ENCODE measurements around the gene SREK1.

The SREK1 gene

DNA sequence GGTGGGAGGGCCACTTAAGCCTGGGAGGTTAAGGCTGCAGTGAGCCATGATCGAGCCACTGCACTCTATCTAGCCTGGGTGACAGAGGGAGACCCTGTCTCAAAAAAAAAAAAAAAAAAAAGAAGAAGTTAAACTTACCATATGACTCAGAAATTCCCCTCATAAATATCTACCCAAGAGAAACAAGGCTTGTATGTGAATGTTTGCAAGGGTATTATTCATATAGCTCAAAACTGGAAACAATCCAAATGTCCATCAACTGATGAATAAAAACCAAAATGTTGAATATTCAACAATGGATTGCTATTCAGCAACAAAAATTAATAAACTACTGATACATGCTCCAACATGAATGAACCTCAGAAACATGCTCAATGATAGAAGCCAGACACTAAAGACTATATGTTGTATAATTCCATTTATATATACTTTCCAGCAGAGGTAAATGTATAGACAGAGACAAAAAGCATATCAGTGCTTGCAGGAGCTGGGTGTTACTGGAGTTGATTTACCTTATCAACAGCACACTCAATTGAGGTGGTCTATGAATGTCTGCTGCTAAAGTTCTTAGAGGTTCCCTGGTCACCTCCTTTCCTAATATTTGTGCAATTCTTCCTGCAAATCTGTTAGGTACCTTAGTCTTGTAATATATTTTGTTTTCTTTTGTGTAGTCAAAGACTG is 5.3 kb upstream of the SREK1 start:
- no peak overlapping the region for H3K9ac ChIP-seq
- H3K4me1 ChIP-seq, result peaks cover 8% of the 10 kb centered on the region
- no peaks in the 10 kb centered on the region for H3K79me2 ChIP-seq
- no peaks in the 10 kb centered on the region for H3K9me3 ChIP-seq (ENCODE audit: control insufficient read depth, low read length)
- H3K36me3 ChIP-seq (ENCODE audit: control insufficient read depth, insufficient read depth, low read length), result no peaks in the 10 kb centered on the region
- H3K4me2 ChIP-seq (ENCODE audit: low read length), result no peak overlapping the region
- H3K4me3 ChIP-seq (ENCODE audit: low read depth, low read length), result no peak overlapping the region
- no peak overlapping the region for H2AFZ ChIP-seq
- H3K27me3 ChIP-seq (ENCODE audit: control insufficient read depth, insufficient read depth, low read length), result no peaks in the 10 kb centered on the region
- H3K27ac ChIP-seq, result no peak overlapping the region
- TF ChIP-seq, protein P1, sequence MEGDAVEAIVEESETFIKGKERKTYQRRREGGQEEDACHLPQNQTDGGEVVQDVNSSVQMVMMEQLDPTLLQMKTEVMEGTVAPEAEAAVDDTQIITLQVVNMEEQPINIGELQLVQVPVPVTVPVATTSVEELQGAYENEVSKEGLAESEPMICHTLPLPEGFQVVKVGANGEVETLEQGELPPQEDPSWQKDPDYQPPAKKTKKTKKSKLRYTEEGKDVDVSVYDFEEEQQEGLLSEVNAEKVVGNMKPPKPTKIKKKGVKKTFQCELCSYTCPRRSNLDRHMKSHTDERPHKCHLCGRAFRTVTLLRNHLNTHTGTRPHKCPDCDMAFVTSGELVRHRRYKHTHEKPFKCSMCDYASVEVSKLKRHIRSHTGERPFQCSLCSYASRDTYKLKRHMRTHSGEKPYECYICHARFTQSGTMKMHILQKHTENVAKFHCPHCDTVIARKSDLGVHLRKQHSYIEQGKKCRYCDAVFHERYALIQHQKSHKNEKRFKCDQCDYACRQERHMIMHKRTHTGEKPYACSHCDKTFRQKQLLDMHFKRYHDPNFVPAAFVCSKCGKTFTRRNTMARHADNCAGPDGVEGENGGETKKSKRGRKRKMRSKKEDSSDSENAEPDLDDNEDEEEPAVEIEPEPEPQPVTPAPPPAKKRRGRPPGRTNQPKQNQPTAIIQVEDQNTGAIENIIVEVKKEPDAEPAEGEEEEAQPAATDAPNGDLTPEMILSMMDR (IDR thresholded peaks at IDR 0.05), result no peak

DNA sequence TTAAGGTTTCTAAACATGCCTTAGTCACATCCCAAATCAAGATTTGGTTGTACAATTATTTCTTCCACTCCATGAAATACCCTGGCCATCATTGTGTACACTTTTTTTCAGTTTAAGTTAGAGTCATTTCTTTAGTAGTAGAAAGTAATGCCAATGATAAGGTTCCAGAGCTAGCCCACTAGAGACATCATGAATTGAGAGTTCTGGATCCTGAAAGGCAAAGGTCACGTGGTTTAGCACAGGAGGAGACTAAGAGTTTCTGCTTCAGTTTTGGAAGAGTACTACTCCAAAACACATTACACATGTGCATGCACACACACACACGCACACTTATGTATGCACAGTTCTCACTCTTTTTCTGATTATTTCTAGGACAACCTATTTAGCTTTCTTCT is 4.8 kb upstream of the SREK1 start:
- Histone ChIP-seq H2AFZ (no peak overlapping the region), H3K9me3 (ENCODE audit: control insufficient read depth, low read length) (no peaks in the 10 kb centered on the region), H3K36me3 (ENCODE audit: control insufficient read depth, insufficient read depth, low read length) (no peaks in the 10 kb centered on the region), H3K27me3 (ENCODE audit: control insufficient read depth, insufficient read depth, low read length) (no peaks in the 10 kb centered on the region), H3K4me3 (ENCODE audit: low read depth, low read length) (no peak overlapping the region), H3K4me2 (ENCODE audit: low read length) (no peak overlapping the region), H3K9ac (no peak overlapping the region), H3K4me1 (peaks cover 8% of the 10 kb centered on the region), H3K27ac (no peak overlapping the region), H3K79me2 (no peaks in the 10 kb centered on the region)
- TF ChIP-seq, protein P1 (IDR thresholded peaks at IDR 0.05), result no peak

DNA sequence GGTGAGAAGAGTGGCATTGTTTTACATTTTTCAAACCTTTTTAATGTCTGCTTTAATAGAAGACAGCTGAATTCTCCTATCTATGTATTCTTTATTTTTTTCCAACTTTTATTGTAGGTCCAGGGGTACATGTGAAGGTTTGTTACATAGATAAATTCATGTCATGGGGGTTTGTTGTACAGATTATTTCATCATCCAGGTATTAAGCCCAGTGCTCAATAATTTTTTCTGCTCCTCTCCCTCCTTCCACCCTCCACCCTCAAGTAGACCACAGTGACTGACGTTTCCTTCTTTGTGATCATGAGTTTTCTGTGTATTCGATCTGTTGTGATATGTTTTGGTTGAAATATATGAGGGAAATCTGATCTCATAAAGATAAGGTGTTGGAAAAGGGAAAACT is 1.7 kb upstream of the SREK1 start:
- no peaks in the 10 kb centered on the region for H3K36me3 ChIP-seq (ENCODE audit: control insufficient read depth, insufficient read depth, low read length)
- no peaks in the 10 kb centered on the region for H3K27me3 ChIP-seq (ENCODE audit: control insufficient read depth, insufficient read depth, low read length)
- no peak overlapping the region for H3K9ac ChIP-seq
- H2AFZ ChIP-seq, result peak overlapping the region; percentile 57
- H3K79me2 ChIP-seq, result peaks cover 5% of the 10 kb centered on the region
- H3K4me3 ChIP-seq (ENCODE audit: low read depth, low read length), result no peak overlapping the region
- TF ChIP-seq, protein P1 (IDR thresholded peaks at IDR 0.05), result no peak
- H3K4me2 ChIP-seq (ENCODE audit: low read length), result no peak overlapping the region
- peaks cover 8% of the 10 kb centered on the region for H3K4me1 ChIP-seq
- no peaks in the 10 kb centered on the region for H3K9me3 ChIP-seq (ENCODE audit: control insufficient read depth, low read length)
- no peak overlapping the region for H3K27ac ChIP-seq

DNA sequence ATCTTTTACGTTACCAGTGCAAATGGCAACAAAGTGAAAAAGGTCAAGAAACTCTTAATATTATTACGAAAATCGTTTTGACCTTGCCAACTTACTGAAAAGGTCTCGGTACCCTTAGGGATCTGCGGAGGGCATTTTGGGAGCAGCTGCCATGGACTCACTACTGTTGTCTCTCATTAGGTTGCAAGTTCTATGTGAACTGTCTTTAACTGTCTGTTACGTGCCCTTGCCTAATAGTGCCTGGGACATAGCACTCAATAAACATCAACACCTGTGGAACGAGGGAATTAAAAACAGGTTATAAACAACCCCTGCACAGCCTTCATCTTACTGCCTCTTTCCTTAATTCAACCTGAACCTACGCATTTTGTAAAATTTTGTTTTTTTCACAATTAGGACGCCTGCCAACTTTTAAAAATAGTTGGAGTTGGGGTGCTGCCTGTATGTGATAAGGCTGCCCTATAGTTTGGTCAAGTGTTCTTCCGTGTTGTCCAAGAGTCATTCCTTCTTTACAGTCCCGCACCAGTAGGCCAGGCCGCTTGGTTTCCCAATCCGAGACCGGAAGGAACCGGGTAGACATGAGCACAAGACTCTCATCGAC is 527 bp upstream of the SREK1 start:
- Histone ChIP-seq H3K4me3 (ENCODE audit: low read depth, low read length) (peak overlapping the region; percentile 77), H3K79me2 (peaks cover 9% of the 10 kb centered on the region), H3K4me2 (ENCODE audit: low read length) (peak overlapping the region; percentile 87), H3K36me3 (ENCODE audit: control insufficient read depth, insufficient read depth, low read length) (no peaks in the 10 kb centered on the region), H3K27me3 (ENCODE audit: control insufficient read depth, insufficient read depth, low read length) (no peaks in the 10 kb centered on the region), H3K27ac (peak overlapping the region; percentile 99), H3K9me3 (ENCODE audit: control insufficient read depth, low read length) (no peaks in the 10 kb centered on the region), H3K9ac (peak overlapping the region; percentile 93), H2AFZ (peak overlapping the region; percentile 95), H3K4me1 (peaks cover 8% of the 10 kb centered on the region)
- TF ChIP-seq, protein P1 (IDR thresholded peaks at IDR 0.05), result no peak

Data from parathyroid adenoma (tissue), 2 donors.